ENCODE data around the gene LIPG. TPM values are rescaled to one million over a fixed set of nuclear protein-coding genes. Genes with fewer than 3 reads are reported as not detected.

The LIPG gene
- total and polyA plus RNA-seq, 2 experiments from 2014 or later = 43.4 to 85.2 TPM

DNA sequence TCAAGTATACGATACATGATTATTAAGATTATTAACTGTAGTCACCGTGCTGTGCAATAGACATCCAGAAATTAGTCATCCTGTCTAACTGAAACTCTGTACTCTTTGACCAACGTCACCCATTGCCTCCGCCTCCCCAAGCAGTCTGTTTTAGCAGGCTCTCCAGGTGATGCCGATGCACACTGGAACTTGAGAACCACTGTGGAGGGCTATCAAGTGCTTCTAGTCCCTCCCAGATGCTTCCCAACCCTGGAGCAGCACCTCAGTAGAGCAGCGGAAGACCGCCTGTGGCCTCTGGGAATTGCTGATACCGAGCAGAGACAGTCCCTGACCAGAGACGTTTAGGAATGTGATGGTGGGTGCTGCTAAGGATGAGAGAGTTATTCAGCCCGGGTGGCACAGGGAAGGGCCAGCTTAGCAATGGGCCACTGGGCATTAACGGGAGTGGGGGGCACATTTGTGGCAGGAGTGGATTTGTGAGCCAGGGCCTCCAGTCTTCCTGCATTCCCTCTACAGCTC, 50.7 kb downstream of the LIPG start:
- H3K9me3 ChIP-seq (ENCODE audit: low read depth) = no peaks in the 10 kb centered on the region
- no peaks in the 10 kb centered on the region for H4K20me1 ChIP-seq (ENCODE audit: insufficient read depth, poor library complexity, severe bottlenecking)
- peaks cover 7% of the 10 kb centered on the region for H3K4me1 ChIP-seq (ENCODE audit: insufficient read depth)
- H3K9me2 ChIP-seq (replicated peaks; ENCODE audit: insufficient read depth) = no peaks in the 10 kb centered on the region
- no peak overlapping the region for H3K4me3 ChIP-seq
- H3K27ac ChIP-seq = no peak overlapping the region
- TF ChIP-seq CTCF (IDR thresholded peaks at IDR 0.05; ENCODE audit: poor library complexity) = no peak
- TF ChIP-seq EZH2 (IDR thresholded peaks at IDR 0.05; ENCODE audit: borderline replicate concordance) = no peak
- TF ChIP-seq EZH2phosphoT487 (IDR thresholded peaks at IDR 0.05; ENCODE audit: low read depth, severe bottlenecking, unreplicated experiment) = no peak
- H3K79me2 ChIP-seq = no peaks in the 10 kb centered on the region
- no peaks in the 10 kb centered on the region for H3K27me3 ChIP-seq
- no peaks in the 10 kb centered on the region for H3K36me3 ChIP-seq (replicated peaks; ENCODE audit: insufficient read depth, low read depth)
- 70% methylated on average over 11 of the region's 11 CpGs for WGBS (ENCODE audit: low lambda C conversion rate, missing lambda C conversion rate)
- no peak overlapping the region for H3K4me2 ChIP-seq
- no peak overlapping the region for H2AFZ ChIP-seq
- no peak for DNase-seq (ENCODE audit: low spot score)

DNA sequence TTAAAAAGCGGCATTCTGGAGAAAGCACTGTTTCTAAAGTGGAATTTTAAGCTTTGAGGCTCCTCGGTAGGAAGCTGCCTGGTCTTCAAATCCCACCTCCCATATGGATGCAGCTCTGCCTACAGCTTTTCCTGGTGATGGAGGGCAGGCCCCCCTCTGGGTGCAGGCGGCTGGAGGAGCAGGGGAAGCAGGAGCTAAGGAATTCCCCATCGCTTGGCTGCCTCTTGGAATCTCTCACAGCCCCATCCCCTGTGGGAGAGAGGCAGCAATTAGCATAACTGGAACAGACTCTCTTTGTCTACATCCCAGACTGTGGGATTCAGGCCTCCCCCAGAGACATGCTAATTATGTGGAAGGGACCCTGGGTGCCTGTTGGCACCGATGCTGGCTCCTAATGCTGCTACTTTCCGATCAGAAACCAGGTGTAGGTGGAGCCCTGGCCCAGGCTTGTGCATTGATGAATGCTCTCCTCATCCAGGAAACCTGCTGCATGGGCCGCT, 51.3 kb downstream of the LIPG start:
- WGBS (ENCODE audit: low lambda C conversion rate, missing lambda C conversion rate) = 42% methylated on average over 7 of the region's 7 CpGs
- Histone ChIP-seq H3K79me2 (no peaks in the 10 kb centered on the region), H3K9me3 (ENCODE audit: low read depth) (no peaks in the 10 kb centered on the region), H3K27me3 (no peaks in the 10 kb centered on the region), H3K4me1 (ENCODE audit: insufficient read depth) (peaks cover 7% of the 10 kb centered on the region), H3K27ac (no peak overlapping the region), H2AFZ (no peak overlapping the region), H3K36me3 (replicated peaks; ENCODE audit: insufficient read depth, low read depth) (no peaks in the 10 kb centered on the region), H3K4me3 (no peak overlapping the region), H3K4me2 (no peak overlapping the region), H3K9me2 (replicated peaks; ENCODE audit: insufficient read depth) (no peaks in the 10 kb centered on the region), H4K20me1 (ENCODE audit: insufficient read depth, poor library complexity, severe bottlenecking) (no peaks in the 10 kb centered on the region)
- TF ChIP-seq CTCF (IDR thresholded peaks at IDR 0.05; ENCODE audit: poor library complexity) = no peak
- TF ChIP-seq EZH2phosphoT487 (IDR thresholded peaks at IDR 0.05; ENCODE audit: low read depth, severe bottlenecking, unreplicated experiment) = no peak
- no peak for TF ChIP-seq EZH2 (IDR thresholded peaks at IDR 0.05; ENCODE audit: borderline replicate concordance)
- DNase-seq (ENCODE audit: low spot score) = no peak

GRCh38 chr18:49613641-49614151, 51.8 kb downstream of the LIPG start:
- Histone ChIP-seq H3K27ac (no peak overlapping the region), H3K9me2 (replicated peaks; ENCODE audit: insufficient read depth) (no peaks in the 10 kb centered on the region), H3K4me3 (no peak overlapping the region), H3K4me2 (no peak overlapping the region), H3K9me3 (ENCODE audit: low read depth) (no peaks in the 10 kb centered on the region), H3K27me3 (no peaks in the 10 kb centered on the region), H2AFZ (no peak overlapping the region), H3K4me1 (ENCODE audit: insufficient read depth) (peaks cover 10% of the 10 kb centered on the region), H4K20me1 (ENCODE audit: insufficient read depth, poor library complexity, severe bottlenecking) (no peaks in the 10 kb centered on the region), H3K79me2 (no peaks in the 10 kb centered on the region), H3K36me3 (replicated peaks; ENCODE audit: insufficient read depth, low read depth) (no peaks in the 10 kb centered on the region)
- no peak for DNase-seq (ENCODE audit: low spot score)
- 48% methylated on average over 5 of the region's 5 CpGs for whole genome bisulfite sequencing (ENCODE audit: low lambda C conversion rate, missing lambda C conversion rate)
- no peak for TF ChIP-seq EZH2phosphoT487 (IDR thresholded peaks at IDR 0.05; ENCODE audit: low read depth, severe bottlenecking, unreplicated experiment)
- no peak for TF ChIP-seq CTCF (IDR thresholded peaks at IDR 0.05; ENCODE audit: poor library complexity)
- no peak for TF ChIP-seq EZH2 (IDR thresholded peaks at IDR 0.05; ENCODE audit: borderline replicate concordance)
